Loucy (cell line): ENCODE measurements around the gene NCAPD3.

Experiments used
- EZH2phosphoT487 ChIP-seq: fragments of 200-600 bp; IDR thresholded peaks from 2 replicates; pipeline ENCODE4 v1.6.1; 2018; ENCODE audit warnings: antibody characterized with exemption, mild to moderate bottlenecking, moderate library complexity, borderline replicate concordance
- TF ChIP-seq, protein P1 (sequence below): fragments of 200-600 bp; sonication (generic); conservative IDR thresholded peaks from 2 replicates; pipeline ENCODE4 v1.5.1; 2014; ENCODE audit warnings: mild to moderate bottlenecking, antibody characterized with exemption, low read length

DNA sequence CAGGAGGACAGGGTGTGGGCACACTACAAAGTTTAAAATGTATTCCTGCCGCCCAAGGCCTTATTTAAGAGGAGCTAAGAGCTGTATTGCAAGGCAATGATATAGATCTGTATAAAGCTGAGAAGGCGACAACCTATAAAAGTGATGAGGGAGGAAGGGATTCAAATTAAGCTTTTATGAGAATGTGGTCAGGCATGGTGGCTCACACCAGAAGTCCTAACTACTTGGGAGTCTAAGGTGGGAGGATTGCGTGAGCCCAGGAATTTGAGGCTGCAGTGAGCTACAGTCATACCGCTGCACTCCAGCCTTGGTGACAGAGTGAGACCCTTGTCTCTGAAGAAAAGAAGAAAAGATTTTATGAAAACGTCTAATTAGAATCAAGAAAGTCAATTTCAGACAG is 42.7 kb upstream of the NCAPD3 start:
- TF ChIP-seq, protein P1, sequence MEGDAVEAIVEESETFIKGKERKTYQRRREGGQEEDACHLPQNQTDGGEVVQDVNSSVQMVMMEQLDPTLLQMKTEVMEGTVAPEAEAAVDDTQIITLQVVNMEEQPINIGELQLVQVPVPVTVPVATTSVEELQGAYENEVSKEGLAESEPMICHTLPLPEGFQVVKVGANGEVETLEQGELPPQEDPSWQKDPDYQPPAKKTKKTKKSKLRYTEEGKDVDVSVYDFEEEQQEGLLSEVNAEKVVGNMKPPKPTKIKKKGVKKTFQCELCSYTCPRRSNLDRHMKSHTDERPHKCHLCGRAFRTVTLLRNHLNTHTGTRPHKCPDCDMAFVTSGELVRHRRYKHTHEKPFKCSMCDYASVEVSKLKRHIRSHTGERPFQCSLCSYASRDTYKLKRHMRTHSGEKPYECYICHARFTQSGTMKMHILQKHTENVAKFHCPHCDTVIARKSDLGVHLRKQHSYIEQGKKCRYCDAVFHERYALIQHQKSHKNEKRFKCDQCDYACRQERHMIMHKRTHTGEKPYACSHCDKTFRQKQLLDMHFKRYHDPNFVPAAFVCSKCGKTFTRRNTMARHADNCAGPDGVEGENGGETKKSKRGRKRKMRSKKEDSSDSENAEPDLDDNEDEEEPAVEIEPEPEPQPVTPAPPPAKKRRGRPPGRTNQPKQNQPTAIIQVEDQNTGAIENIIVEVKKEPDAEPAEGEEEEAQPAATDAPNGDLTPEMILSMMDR, result no peak
- TF ChIP-seq EZH2phosphoT487, result no peak
